NCI-H146 (cell line): Measurements from ENCODE around the gene VMP1.
"Not testable (repeated sequence)": the region's sequence is repeated elsewhere in the genome, so short reads cannot be mapped to it uniquely, and the experiment has no call there.

Experiments used
- DNase-seq: peaks from one replicate; lab custom pipeline; 2025; lab: John Stamatoyannopoulos, UW

The VMP1 gene

DNA sequence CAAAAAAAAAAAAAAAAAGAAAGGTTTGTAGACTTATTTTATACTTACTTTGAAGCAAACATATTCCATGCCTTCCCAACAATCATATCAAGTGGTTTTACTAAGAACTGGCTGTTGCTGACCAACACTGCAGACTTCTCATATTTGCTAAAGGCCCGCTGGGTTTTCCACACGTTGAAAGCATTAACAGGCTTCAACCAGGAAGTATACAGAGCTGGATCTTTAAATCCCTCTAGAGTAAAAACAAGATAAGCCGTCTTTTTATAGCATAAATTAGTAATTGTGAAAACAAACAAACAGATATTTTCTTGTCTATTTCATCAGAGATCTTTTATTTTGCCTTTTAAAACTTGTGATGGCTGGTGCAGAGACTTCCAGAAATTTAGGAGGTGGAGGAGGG is 156.2 kb downstream of the VMP1 start:
- no peak for DNase-seq

DNA sequence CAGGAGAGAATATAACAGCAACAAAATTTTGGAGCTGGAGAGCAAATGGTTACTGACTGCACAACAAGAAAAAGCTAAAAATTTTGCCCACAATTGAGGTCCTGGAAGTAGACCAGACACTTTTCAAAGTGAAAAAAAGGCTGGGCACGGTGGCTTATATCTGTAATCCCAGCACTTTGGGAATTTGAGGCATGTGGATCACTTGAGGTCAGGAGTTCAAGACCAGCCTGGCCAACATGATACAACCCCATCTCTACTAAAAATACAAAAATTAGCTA is 162.4 kb downstream of the VMP1 start:
- no peak for DNase-seq

DNA sequence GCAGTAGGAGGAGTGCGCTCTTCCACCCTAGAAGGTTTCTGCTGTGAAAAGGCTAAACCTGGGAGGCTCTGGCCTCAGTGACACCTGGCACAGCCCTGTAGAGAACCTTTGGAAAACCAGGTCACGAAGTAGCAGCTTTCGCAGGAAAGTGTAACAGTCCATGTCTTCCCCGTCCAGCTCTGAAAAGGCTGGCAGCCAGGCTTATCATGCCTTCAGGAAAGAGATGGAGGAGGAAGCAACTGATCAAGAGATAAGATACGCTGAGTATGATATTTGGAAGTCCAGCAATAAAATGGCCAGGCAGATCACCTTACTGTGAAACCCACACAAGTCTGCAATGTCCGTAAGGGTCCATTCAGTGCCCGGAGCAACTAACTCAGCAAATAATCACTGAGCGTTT is 163.0 kb downstream of the VMP1 start:
- no peak for DNase-seq

DNA sequence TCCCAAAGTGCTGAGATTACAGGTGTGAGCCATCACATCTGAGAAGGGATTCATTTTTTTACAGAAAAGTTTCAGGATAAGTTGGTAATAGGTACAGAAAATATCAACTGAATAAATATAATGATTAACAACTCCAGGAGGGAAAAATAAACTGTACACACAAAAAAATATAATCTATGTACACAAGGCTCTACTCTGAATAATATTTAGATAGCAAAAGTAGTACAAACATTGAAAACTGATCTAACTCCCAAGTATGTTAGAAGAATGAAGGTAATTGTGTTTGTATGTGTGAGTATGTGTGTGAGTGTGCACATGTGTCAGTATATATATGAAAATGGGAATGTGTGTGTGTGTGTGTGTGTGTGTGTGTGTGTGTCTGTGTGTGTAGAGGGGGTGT is 164.9 kb downstream of the VMP1 start:
- no peak for DNase-seq

DNA sequence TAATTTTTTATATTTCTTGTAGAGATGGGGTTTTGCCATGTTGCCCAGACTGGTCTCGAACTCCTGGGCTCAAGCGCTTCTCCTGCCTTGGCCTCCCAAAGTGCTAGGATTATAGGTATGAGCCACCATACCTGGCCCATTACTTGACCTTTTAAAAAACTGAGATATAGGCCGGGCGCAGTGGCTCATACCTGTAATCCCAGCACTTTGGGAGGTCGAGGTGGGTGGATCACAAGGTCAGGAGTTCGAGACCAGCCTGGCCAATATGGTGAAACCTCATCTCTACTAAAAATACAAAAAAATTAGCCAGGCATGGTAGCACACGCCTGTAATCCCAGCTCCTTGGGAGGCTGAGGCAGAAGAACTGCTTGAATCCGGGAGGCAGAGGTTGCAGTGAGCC is 166.0 kb downstream of the VMP1 start:
- DNase-seq, result not testable (repeated sequence)

DNA sequence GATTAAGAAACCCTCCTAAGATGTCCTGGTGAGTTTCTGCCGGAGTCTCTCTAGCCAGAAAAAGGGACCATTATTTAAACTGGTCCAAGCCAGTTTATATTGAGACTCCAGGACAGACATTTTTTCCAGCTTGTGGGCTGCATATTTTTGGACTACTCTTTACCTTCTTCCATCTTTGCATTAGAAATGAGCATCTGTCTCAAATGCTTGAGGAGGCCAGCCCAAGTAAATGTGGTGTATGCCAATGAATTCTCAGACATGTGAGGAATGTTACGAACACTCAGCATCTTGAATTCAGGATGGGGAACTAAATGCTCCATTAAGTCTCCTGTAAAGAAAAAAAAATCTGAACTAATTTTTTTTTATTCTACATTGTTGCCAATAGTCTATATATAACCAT is 166.9 kb downstream of the VMP1 start:
- no peak for DNase-seq

DNA sequence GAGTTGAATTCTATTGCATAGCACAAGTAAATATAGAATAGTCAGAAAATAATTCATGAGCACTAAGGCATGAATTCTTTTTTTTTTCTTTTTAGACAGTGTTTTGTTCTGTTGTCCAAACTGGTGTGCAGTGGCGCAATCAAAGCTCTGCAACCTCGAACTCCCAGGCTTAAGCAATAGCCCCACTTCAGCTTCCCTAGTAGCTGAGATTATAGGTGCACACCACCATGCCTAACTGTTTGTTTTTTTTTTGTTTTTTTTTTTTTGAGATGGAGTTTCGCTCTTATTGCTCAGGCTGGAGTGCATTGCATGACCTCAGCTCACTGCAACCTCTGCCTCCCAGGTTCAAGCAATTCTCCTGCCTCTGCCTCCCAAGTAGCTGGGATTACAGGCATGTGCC is 168.7 kb downstream of the VMP1 start:
- DNase-seq, result no peak

DNA sequence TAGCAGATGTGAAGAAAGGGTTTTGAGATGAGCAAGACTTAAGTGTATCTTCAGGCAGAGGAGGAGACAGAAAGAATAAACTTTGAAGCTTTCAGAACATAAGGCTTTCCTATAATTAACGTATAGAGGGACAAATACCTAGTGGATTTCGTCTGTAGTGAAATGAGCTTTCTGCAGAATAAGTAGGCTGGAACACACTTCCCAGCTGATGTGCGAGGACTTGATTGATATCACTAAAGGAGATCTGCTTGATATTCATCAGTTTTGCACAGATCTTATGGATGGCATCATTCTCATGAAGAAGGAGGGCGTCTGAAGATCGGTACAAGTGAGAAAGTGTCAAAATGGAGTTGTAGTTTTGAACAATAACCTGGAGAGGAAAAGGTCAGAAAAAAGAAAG is 170.5 kb downstream of the VMP1 start:
- DNase-seq, result no peak

DNA sequence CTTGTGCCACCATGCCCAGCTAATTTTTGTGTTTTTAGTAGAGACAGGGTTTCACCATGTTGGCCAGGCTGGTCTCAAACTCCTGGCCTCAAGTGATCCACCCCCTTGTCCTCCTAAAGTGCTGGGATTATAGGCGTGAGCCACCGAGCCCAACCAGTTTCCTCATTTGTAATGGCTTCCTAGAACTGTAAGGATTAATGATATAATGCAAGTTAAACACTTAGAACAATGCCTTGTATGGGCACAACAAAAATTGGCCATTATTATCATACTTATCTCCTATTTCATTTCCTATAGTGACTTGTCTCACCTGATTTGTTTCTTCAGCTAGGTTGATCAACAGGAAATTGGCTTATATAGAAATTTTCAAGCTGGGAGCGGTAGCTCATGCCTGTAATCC is 171.2 kb downstream of the VMP1 start:
- no peak for DNase-seq

DNA sequence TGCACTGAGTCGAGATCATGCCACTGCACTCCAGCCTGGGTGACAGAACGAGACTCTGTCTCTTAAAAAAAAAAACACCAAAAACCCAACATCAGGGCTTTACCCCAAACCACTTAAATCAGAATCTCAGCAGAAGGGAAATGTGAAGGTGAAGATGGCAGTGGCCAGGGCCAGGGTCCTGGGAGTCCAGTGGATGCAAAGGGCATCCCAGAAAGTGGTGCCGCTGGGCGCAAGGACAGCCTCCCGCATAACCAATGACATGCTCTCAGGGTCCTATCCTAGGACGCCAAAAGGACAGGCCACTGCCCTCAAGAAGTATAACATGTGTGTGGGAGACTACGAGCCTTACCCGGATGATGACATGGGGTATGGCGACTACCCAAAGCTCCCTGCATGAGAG is 177.4 kb downstream of the VMP1 start:
- no peak for DNase-seq

DNA sequence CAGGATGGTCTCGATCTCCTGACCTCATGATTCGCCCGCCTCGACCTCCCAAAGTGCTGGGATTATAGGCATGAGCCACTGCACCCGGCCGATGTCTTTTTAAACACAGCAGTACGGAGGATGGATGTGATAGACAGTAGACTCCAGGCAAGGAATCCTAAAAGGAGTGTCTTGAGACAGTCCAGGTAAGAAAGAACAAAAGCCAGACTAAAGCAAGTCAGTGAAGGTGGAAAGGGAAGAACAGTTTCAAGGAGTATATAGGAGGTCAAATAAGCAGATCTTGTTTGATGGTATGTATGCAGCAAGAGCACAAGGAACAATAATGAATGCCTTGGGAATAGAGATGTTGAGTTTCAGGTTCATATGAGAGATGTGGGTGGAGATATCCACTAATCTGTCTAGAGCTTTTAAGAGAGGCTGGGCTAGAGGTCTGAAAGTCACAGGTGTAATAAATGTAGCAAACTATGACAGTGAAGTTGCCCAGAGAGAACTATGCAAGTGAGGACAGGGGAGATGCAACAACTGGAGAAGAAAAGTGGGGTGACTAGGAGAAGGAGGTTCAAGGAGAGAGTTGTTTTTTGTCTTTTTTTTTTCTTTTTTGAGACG is 180.8 kb downstream of the VMP1 start:
- DNase-seq, result no peak

DNA sequence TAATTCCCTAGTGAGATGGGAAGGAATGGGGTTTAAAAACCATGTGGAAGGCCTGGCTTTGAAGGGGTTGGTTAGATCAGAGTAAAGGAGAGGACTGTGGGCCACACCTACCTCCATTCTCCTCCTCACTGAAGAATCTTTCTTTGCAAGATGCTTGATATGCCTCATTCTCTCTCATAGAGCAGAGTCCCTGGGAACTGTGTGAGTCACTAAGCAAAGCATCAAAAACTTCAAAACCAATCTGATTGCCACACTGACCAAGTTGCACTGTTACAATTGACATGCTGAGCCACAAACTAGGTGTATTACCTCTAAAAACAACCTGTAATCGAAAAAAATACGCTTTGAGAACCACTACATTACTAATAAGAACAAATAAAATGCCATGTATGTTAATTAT is 183.3 kb downstream of the VMP1 start:
- DNase-seq, result no peak
